ENCODE results near the gene FMNL2. TPM values are rescaled to one million over a fixed set of nuclear protein-coding genes. Genes with fewer than 3 reads are reported as not detected.

The FMNL2 gene
- polyA plus RNA-seq, 3 donors = 0.28 to 3.2 (median 0.71) TPM

DNA sequence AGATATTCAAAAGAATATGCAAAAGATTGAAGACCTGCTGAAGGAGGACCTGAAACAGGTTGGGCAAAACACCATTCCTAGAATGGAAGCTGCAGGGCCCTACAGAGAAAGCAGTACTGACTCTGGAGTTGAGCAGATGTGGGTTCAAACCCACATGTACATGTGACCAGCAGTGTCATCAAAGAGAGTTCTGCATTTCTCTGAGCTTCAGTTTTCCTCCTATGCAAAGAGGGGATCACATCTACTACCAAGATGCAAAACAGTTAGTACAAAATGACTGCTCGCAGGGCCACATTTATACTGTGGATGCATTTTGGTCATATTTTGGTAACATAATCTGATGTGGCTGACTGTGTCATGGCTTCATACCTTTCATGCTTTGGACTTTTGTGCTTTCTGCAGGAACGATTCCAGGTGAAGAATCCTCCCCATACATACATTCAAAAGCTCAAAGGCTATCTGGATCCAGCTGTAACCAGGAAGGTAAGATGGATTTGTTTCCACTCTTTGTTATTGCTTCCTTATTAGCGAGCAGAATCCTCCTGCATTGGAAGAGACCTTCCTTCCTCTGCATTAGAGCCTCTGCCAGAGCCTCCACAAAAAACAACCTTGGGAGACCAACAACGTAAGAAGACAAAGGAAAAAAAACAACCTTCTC is 207.5 kb downstream of the FMNL2 start:
- no CpG with 5 or more reads among the region's 4 CpGs for WGBS (ENCODE audit: insufficient coverage)
- no peaks in the 10 kb centered on the region for H3K9me3 ChIP-seq (replicated peaks in 1 of 2; ENCODE audit: control insufficient read depth in 1 of 2, insufficient read depth in 1 of 2, low read length in 2 of 2)
- H3K79me2 ChIP-seq (ENCODE audit: insufficient read depth, low read length) = no peaks in the 10 kb centered on the region
- no peaks in the 10 kb centered on the region for H4K20me1 ChIP-seq (ENCODE audit: insufficient read depth, low read length)
- Mint-ChIP-seq H3K27me3 (ENCODE audit: low read depth in 3 of 3) (no peaks in the 10 kb centered on the region), H3K9me3 (no peaks in the 10 kb centered on the region), H3K4me1 (peaks cover under 1% of the 10 kb centered on the region), H3K4me3 (no peak overlapping the region), H3K27ac (no peak overlapping the region), H3K36me3 (no peaks in the 10 kb centered on the region)
- no peak for DNase-seq
- intact Hi-C loops (cut with micrococcal nuclease) = no loop called here
- H3K36me3 ChIP-seq (replicated peaks in 1 of 2; ENCODE audit: control insufficient read depth in 1 of 2, insufficient read depth in 2 of 2, low read length in 2 of 2) = no peaks in the 10 kb centered on the region
- H3K4me1 ChIP-seq (ENCODE audit: control insufficient read depth in 1 of 2, insufficient read depth in 2 of 2, low read length in 2 of 2) = peaks cover 0 to 1% of the 10 kb centered on the region in 2 donors
- TF ChIP-seq, protein P1, sequence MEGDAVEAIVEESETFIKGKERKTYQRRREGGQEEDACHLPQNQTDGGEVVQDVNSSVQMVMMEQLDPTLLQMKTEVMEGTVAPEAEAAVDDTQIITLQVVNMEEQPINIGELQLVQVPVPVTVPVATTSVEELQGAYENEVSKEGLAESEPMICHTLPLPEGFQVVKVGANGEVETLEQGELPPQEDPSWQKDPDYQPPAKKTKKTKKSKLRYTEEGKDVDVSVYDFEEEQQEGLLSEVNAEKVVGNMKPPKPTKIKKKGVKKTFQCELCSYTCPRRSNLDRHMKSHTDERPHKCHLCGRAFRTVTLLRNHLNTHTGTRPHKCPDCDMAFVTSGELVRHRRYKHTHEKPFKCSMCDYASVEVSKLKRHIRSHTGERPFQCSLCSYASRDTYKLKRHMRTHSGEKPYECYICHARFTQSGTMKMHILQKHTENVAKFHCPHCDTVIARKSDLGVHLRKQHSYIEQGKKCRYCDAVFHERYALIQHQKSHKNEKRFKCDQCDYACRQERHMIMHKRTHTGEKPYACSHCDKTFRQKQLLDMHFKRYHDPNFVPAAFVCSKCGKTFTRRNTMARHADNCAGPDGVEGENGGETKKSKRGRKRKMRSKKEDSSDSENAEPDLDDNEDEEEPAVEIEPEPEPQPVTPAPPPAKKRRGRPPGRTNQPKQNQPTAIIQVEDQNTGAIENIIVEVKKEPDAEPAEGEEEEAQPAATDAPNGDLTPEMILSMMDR (IDR thresholded peaks at IDR 0.05) = no peak
- H3K27ac ChIP-seq (ENCODE audit: low read depth in 1 of 2, low read length in 2 of 2) = no peak overlapping the region
- no peak overlapping the region for H3K4me3 ChIP-seq (replicated peaks in 1 of 3; ENCODE audit: low read depth in 2 of 3, low read length in 3 of 3)
- H3K27me3 ChIP-seq (ENCODE audit: control insufficient read depth in 2 of 2, insufficient read depth in 2 of 2, low read length in 2 of 2) = no peaks in the 10 kb centered on the region
- no peak overlapping the region for H3K9ac ChIP-seq (ENCODE audit: insufficient read depth, low read length, poor library complexity, severe bottlenecking)
- no peak overlapping the region for H2AFZ ChIP-seq (ENCODE audit: insufficient read depth, low read depth, low read length, poor library complexity, severe bottlenecking)
- H3K4me2 ChIP-seq (replicated peaks; ENCODE audit: extremely low read depth, low read length, poor library complexity, severe bottlenecking) = no peak overlapping the region

DNA sequence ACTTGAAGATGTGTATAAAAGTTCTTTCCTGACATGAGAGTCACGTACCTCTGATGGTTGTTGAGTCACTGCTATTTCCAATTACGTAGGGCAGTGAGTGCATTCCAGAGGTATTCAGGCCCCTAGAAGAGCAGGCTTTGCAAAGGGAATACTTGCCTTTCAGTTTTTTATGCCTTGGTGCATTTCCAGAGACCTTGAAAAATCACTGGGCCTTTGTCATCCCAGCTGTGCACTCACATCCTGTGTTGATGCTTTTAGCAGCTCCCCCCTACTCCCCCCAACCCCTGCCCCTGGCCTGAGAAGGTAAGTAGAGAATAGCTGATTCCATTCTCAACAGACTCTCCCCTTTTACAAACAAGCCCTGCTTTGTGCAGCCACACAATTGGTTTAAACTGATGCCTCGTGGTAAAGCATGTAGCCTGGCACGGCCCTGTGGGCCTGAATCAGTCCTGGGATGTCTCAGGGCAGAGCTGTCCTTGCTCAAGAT is 208.1 kb downstream of the FMNL2 start:
- Histone ChIP-seq H3K4me1 (ENCODE audit: control insufficient read depth in 1 of 2, insufficient read depth in 2 of 2, low read length in 2 of 2) (no peaks in the 10 kb centered on the region), H3K9me3 (replicated peaks in 1 of 2; ENCODE audit: control insufficient read depth in 1 of 2, insufficient read depth in 1 of 2, low read length in 2 of 2) (no peaks in the 10 kb centered on the region), H3K4me2 (replicated peaks; ENCODE audit: extremely low read depth, low read length, poor library complexity, severe bottlenecking) (no peak overlapping the region), H4K20me1 (ENCODE audit: insufficient read depth, low read length) (no peaks in the 10 kb centered on the region), H2AFZ (ENCODE audit: insufficient read depth, low read depth, low read length, poor library complexity, severe bottlenecking) (no peak overlapping the region), H3K27ac (ENCODE audit: low read depth in 1 of 2, low read length in 2 of 2) (no peak overlapping the region), H3K27me3 (ENCODE audit: control insufficient read depth in 2 of 2, insufficient read depth in 2 of 2, low read length in 2 of 2) (no peaks in the 10 kb centered on the region), H3K79me2 (ENCODE audit: insufficient read depth, low read length) (no peaks in the 10 kb centered on the region), H3K4me3 (replicated peaks in 1 of 3; ENCODE audit: low read depth in 2 of 3, low read length in 3 of 3) (no peak overlapping the region), H3K9ac (ENCODE audit: insufficient read depth, low read length, poor library complexity, severe bottlenecking) (no peak overlapping the region), H3K36me3 (replicated peaks in 1 of 2; ENCODE audit: control insufficient read depth in 1 of 2, insufficient read depth in 2 of 2, low read length in 2 of 2) (no peaks in the 10 kb centered on the region)
- 88% methylated on average over 2 of the region's 4 CpGs for WGBS (ENCODE audit: insufficient coverage)
- H3K9me3 Mint-ChIP-seq = no peaks in the 10 kb centered on the region
- no peaks in the 10 kb centered on the region for H3K4me1 Mint-ChIP-seq
- no peaks in the 10 kb centered on the region for H3K36me3 Mint-ChIP-seq
- no peaks in the 10 kb centered on the region for H3K27me3 Mint-ChIP-seq (ENCODE audit: low read depth in 3 of 3)
- no peak overlapping the region for H3K4me3 Mint-ChIP-seq
- TF ChIP-seq, protein P1 (IDR thresholded peaks at IDR 0.05) = no peak
- H3K27ac Mint-ChIP-seq = no peak overlapping the region
- DNase-seq = no peak
- intact Hi-C loops (cut with micrococcal nuclease) = no loop called here
